Omental fat pad (tissue), 4 donors: ENCODE data around the gene MAB21L3. TPM values are rescaled to one million over a fixed set of nuclear protein-coding genes. Genes with fewer than 3 reads are reported as not detected.

Source experiments
- ATAC-seq: fragments of 150-250 bp; one replicate; pipeline ENCODE4 v1.9.1; 2016; ENCODE audit warnings: mild to moderate bottlenecking, moderate library complexity; ENCODE audit not compliant: low FRiP score
- DNase-seq: peaks from one replicate; pipeline ENCODE4 v3.0.0-alpha.2; 2019; ENCODE audit warnings: low spot score
- total RNA-seq, 4 donors: library from RNA; depleted of rRNA; stranded (reverse); fragments of >200 nt; gene quantifications; one replicate each; pipeline ENCODE4 v1.1.0, GENCODE V29; 2016
- TF ChIP-seq, protein P1 (sequence below), 3 donors: fragments of 450-650 bp; IDR thresholded peaks; one replicate each; pipeline ENCODE4 v1.5.1; 2016 to 2017; ENCODE audit warnings: antibody characterized with exemption in 3 of 3, mild to moderate bottlenecking in 3 of 3, moderate library complexity in 2 of 3

MAB21L3 gene
- total RNA-seq, 4 donors from 2014 or later = 0.19 to 4.6 (median 0.37) TPM; not detected in 1

DNA sequence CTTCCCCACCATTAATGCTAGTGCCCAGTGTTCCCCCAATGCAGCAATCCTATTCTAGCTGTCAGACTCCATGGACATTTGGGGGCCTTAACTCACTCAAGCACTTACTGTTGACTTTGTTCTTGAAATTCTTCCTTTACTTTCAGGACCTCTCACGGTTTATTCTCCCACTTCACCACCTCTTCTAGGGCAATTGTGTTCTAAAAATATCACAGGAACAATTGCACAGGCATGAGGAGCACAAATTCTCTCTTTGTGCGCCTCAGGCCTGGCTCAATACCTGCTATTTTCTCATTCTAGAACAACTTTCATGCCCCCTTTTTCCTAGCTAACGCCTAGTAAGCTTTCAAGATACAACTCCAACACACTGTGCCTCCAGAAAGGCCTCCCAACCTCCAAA lies 7.3 kb downstream of the MAB21L3 start:
- TF ChIP-seq, protein P1, sequence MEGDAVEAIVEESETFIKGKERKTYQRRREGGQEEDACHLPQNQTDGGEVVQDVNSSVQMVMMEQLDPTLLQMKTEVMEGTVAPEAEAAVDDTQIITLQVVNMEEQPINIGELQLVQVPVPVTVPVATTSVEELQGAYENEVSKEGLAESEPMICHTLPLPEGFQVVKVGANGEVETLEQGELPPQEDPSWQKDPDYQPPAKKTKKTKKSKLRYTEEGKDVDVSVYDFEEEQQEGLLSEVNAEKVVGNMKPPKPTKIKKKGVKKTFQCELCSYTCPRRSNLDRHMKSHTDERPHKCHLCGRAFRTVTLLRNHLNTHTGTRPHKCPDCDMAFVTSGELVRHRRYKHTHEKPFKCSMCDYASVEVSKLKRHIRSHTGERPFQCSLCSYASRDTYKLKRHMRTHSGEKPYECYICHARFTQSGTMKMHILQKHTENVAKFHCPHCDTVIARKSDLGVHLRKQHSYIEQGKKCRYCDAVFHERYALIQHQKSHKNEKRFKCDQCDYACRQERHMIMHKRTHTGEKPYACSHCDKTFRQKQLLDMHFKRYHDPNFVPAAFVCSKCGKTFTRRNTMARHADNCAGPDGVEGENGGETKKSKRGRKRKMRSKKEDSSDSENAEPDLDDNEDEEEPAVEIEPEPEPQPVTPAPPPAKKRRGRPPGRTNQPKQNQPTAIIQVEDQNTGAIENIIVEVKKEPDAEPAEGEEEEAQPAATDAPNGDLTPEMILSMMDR (IDR thresholded peaks at IDR 0.05) = no peak
- ATAC-seq = no peak
- DNase-seq = no peak

DNA sequence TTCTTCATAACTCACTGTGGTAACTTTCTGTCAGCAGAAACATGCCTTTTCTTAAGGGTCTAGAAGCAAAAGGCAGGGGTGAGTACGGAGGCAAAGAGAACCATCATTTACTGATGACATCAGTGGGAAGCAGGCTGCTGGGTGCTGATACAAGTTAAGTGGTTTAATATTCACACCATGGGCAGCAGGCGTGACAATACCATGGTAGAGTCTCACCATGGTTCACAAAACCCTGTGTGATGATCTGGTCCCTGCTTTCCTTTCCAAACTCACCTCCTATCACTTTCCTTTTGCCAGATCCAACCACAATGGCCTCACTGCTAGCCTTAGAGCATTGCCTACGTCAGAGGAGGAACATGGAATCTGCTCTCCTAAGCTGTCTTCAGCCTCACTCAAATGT lies 8.7 kb downstream of the MAB21L3 start:
- DNase-seq (no peak), ATAC-seq (no peak)
- TF ChIP-seq, protein P1 (IDR thresholded peaks at IDR 0.05) = no peak

DNA sequence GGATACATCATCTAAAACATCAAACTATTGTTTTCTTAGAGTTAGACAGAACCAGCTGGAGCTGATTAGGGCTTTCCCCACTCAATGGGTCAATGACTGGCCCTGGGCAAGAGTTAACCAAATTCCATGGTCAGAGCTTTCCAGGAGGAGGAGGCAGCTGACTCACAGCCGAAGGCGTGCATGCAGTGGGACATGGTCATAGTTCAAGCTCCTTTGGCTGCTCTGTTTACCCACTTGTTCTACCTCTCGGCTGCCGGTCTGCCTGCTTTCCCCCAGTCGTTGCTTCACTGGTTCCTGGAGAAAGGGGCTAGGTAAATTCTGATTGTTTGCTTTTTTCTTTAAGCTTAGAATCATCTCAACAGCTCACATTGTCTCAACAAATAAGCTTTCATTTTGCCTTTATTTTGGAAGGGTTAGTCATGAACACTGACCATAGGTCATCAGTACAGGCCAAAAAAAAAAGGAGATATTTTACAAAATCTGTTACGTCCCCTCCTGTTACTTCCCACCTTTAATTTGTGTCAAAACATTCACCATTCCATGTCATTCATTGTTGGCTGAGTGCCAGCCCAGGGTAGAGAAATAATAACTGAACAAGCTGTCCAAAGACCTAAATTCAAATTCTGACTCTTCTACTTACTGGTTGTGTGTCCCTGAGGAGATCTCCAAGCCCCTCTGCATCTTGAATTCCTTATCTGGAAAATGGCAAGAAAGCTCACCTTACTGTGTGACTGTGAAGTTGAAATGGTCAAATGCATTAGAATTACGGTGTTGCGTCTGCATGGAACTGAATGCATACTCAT lies 12.0 kb downstream of the MAB21L3 start:
- no peak for DNase-seq
- ATAC-seq = peak; percentile 64
- TF ChIP-seq, protein P1 (IDR thresholded peaks at IDR 0.05) = no peak

DNA sequence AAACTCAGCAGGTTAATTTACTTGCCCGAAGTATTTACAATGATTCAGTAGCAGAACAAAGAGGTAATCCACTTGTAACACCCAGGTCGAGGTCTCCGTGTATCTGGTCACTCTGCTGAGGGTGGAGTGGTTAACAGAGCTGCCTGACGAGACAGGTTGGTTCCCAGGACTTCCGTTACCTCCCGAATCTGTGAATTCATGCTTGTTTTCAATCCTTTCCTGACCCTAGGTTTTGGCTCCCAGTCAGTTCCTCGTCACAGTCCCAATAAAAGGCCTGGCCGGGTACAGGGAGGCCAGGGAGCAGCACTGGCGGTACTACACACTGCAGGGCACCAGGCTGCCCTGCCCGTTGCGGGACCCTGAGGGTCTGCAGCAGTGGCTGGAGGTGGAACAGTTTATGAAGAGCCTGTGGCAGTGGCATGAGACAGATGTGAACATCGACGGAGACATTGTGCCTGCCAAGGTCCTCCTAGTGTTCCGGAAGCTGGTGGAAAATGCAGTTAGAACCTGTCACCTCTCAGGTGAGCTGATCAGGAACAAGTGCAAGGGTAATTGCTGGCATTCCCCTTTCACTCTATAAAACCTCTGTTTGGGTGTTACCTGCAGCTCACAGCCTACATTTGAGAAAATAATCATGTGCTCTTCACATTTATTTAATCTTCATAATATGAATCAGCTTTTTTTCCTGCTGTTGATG lies 12.8 kb downstream of the MAB21L3 start:
- DNase-seq (no peak), ATAC-seq (no peak)
- TF ChIP-seq, protein P1 (IDR thresholded peaks at IDR 0.05) = no peak

DNA sequence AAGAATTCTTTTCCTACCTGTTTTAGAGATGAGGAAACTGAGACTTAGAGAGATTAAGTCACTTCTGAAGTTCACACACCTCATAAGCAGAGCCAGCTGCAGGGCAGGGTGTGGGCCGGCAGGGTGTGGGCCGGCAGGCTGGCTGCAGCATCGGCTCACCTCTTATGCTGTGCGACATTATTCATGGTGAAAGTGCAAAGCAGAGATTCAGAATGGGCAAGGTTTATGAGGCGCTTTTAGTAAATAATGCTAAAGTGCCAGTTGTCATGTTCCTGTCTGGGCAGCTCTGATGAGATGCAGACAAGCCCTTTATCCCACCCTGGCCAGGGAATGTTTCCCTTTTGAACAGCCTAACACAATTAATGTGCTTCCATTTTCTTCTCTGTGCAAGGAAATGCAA lies 14.6 kb downstream of the MAB21L3 start:
- no peak for ATAC-seq
- no peak for DNase-seq
- TF ChIP-seq, protein P1 (IDR thresholded peaks at IDR 0.05) = no peak

DNA sequence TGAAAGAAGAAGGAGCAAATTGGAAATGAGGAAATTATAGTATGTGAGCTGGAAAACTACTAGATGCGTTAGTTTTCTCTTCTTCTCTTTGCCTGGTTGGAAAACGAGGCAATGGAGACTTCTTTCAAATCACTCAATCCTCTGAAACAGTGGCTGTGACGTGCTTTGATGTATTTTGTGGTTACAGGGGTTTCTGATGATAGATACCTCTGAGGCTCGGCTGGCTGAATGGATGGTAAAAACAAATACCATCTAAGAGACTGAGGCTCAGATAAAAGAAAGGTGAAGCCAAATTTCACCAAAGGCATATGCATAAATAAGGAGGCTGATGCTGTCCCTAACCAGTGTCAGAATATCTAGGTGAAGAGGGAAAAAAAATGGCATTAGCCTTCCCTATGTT lies 15.1 kb downstream of the MAB21L3 start:
- no peak for ATAC-seq
- TF ChIP-seq, protein P1 (IDR thresholded peaks at IDR 0.05) = no peak
- no peak for DNase-seq
